Left ventricle myocardium inferior (tissue), 1 donor: ENCODE data around the gene HEPN1. TPM values are rescaled to one million over a fixed set of nuclear protein-coding genes. Genes with fewer than 3 reads are reported as not detected.

Source experiments
- DNase-seq: peaks from one replicate; pipeline ENCODE4 v3.0.0-alpha.2; 2020
- H3K27ac ChIP-seq: fragments of 200-600 bp; replicated peaks from 2 replicates; pipeline ENCODE4 v1.8.0; 2021
- H3K27me3 ChIP-seq: fragments of 200-600 bp; 2 replicates; pipeline ENCODE4 v1.8.0; 2021; ENCODE audit warnings: low read depth
- H3K36me3 ChIP-seq: fragments of 200-600 bp; 2 replicates; pipeline ENCODE4 v1.8.0; 2021
- H3K4me1 ChIP-seq: fragments of 200-600 bp; 2 replicates; pipeline ENCODE4 v1.8.0; 2021
- H3K4me3 ChIP-seq: fragments of 200-600 bp; 2 replicates; pipeline ENCODE4 v1.8.0; 2021; ENCODE audit warnings: mild to moderate bottlenecking, moderate library complexity
- H3K9me3 ChIP-seq: fragments of 200-600 bp; replicated peaks from 2 replicates; pipeline ENCODE4 v1.8.0; 2021
- CTCF ChIP-seq: fragments of 200-600 bp; IDR thresholded peaks from 2 replicates; pipeline ENCODE4 v1.8.0; 2021; ENCODE audit warnings: antibody characterized with exemption, mild to moderate bottlenecking, borderline replicate concordance
- intact Hi-C: fragments of 100-400 bp; cut with micrococcal nuclease; formaldehyde crosslinking; loops from one replicate; pipeline ENCODE4 v1.11.0; 2022
- total RNA-seq: library from RNA; stranded (reverse); fragmentation: NEBNext Ultra II Directional; extraction: Animal tissue kit (Norgen Biotek cat#: 25700); gene quantifications from one replicate; pipeline ENCODE4 v1.2.1, GENCODE V29; 2021
- donor health status: DM: no; HTN: yes; CAD: no; lungs with severe emphysema.

Gene HEPN1
- total RNA-seq, 1 donor from 2014 or later, result not detected

- intact Hi-C loops, result no loop called here
- Histone ChIP-seq H3K27ac (no peak overlapping the region), H3K36me3 (no peaks in the 10 kb centered on the region), H3K9me3 (no peaks in the 10 kb centered on the region), H3K4me3 (no peak overlapping the region), H3K27me3 (no peaks in the 10 kb centered on the region), H3K4me1 (no peaks in the 10 kb centered on the region)
- TF ChIP-seq CTCF, result no peak
- no peak for DNase-seq
These were observed 10.1 kb downstream of the HEPN1 start for GRCh38 chr11:124928942-124929665.

- Histone ChIP-seq H3K9me3 (no peaks in the 10 kb centered on the region), H3K36me3 (no peaks in the 10 kb centered on the region), H3K4me3 (no peak overlapping the region), H3K4me1 (no peaks in the 10 kb centered on the region), H3K27me3 (peaks cover 13% of the 10 kb centered on the region), H3K27ac (no peak overlapping the region)
- no peak for DNase-seq
- intact Hi-C loops, result no loop called here
- TF ChIP-seq CTCF, result no peak
These were observed 11.7 kb downstream of the HEPN1 start for GRCh38 chr11:124930799-124931198.

GRCh38 chr11:124934862-124935547 is 16.0 kb downstream of the HEPN1 start:
- TF ChIP-seq CTCF, result no peak
- no peaks in the 10 kb centered on the region for H3K36me3 ChIP-seq
- no peaks in the 10 kb centered on the region for H3K9me3 ChIP-seq
- H3K4me1 ChIP-seq, result no peaks in the 10 kb centered on the region
- H3K27me3 ChIP-seq, result peaks cover 24% of the 10 kb centered on the region
- no peak for DNase-seq
- intact Hi-C loops, result no loop called here
- no peak overlapping the region for H3K4me3 ChIP-seq
- H3K27ac ChIP-seq, result no peak overlapping the region

- no peaks in the 10 kb centered on the region for H3K36me3 ChIP-seq
- H3K27ac ChIP-seq, result no peak within 1 kb of the TSS
- TF ChIP-seq CTCF, result no peak
- H3K27me3 ChIP-seq, result peaks cover 24% of the 10 kb centered on the region
- no peak within 1 kb of the TSS for H3K4me3 ChIP-seq
- no peak for DNase-seq
- no peaks in the 10 kb centered on the region for H3K9me3 ChIP-seq
- H3K4me1 ChIP-seq, result no peaks in the 10 kb centered on the region
- intact Hi-C loops, result no loop called here
These were observed 16.8 kb downstream of the HEPN1 start, which contains the start of gene HEPACAM for GRCh38 chr11:124935548-124936514. Gene HEPACAM (minus strand): TSS chr11:124936047. CDS start chr11:124936006, 41 bp downstream.

GRCh38 chr11:124937336-124937935 is 18.4 kb downstream of the HEPN1 start:
- Histone ChIP-seq H3K36me3 (no peaks in the 10 kb centered on the region), H3K27me3 (peaks cover 24% of the 10 kb centered on the region), H3K4me1 (no peaks in the 10 kb centered on the region), H3K4me3 (no peak overlapping the region), H3K9me3 (no peaks in the 10 kb centered on the region), H3K27ac (no peak overlapping the region)
- intact Hi-C loops, result no loop called here
- no peak for DNase-seq
- no peak for TF ChIP-seq CTCF
